OCI-LY3 (cell line): ENCODE results near the gene ASTN2.

Source experiments
- H2AFZ ChIP-seq: fragments of 200-600, 300-600 bp; shearing (Covaris generic); 2 replicates; pipeline ENCODE4 v1.6.0; 2014; ENCODE audit warnings: antibody characterized with exemption, low read depth, low read length
- H3K27ac ChIP-seq: fragments of 200-600, 300-600 bp; sonication (generic); 2 replicates; pipeline ENCODE4 v1.5.1; 2014; ENCODE audit warnings: mild to moderate bottlenecking, low read length, moderate library complexity, mixed read lengths
- H3K27me3 ChIP-seq: fragments of 200-600, 300-600 bp; sonication (generic); 2 replicates; pipeline ENCODE4 v1.6.1; 2014; ENCODE audit warnings: low read depth, low read length, mixed read lengths
- H3K36me3 ChIP-seq: fragments of 200-600, 300-600 bp; sonication (generic); replicated peaks from 2 replicates; pipeline ENCODE3; 2014; ENCODE audit warnings: low read depth, low read length, mixed read lengths
- H3K4me1 ChIP-seq: fragments of 300-600, 200-600 bp; sonication (generic); 2 replicates; pipeline ENCODE4 v1.6.1; 2014; ENCODE audit warnings: low read length, mixed read lengths
- H3K4me2 ChIP-seq: fragments of 200-600, 300-600 bp; sonication (generic); 2 replicates; pipeline ENCODE4 v1.6.1; 2014; ENCODE audit warnings: low read length, mixed read lengths
- H3K4me3 ChIP-seq: fragments of 300-600, 200-600 bp; sonication (generic); 2 replicates; pipeline ENCODE4 v1.5.1; 2014; ENCODE audit warnings: antibody characterized with exemption, mild to moderate bottlenecking, low read length, moderate library complexity
- H3K79me2 ChIP-seq: fragments of 300-600, 200-600 bp; shearing (Covaris generic); 2 replicates; pipeline ENCODE4 v1.6.1; 2014; ENCODE audit warnings: mild to moderate bottlenecking, low read length, mixed read lengths
- H3K9ac ChIP-seq: fragments of 300-600, 200-600 bp; shearing (Covaris generic); 2 replicates; pipeline ENCODE4 v1.6.0; 2014; ENCODE audit warnings: mild to moderate bottlenecking, low read length, moderate library complexity
- H3K9me3 ChIP-seq: fragments of 200-600, 300-600 bp; shearing (Covaris generic); 2 replicates; pipeline ENCODE4 v1.6.1; 2014; ENCODE audit warnings: low read length, mixed read lengths; ENCODE audit not compliant: insufficient read depth
- H4K20me1 ChIP-seq: fragments of 200-600, 300-600 bp; sonication (generic); 2 replicates; pipeline ENCODE4 v1.6.1; 2016; ENCODE audit warnings: low read length, mixed read lengths; ENCODE audit not compliant: insufficient read depth
- CTCF ChIP-seq: fragments of 200-600, 300-600 bp; sonication (generic); IDR thresholded peaks from 2 replicates; pipeline ENCODE4 v1.5.1; 2014; ENCODE audit warnings: antibody characterized with exemption, low read length, low read depth
- EZH2phosphoT487 ChIP-seq: fragments of 200-600 bp; shearing (Covaris generic); IDR thresholded peaks from 2 replicates; pipeline ENCODE4 v1.6.1; 2018; ENCODE audit warnings: antibody characterized with exemption, mixed run types, low read depth

ASTN2 gene

DNA sequence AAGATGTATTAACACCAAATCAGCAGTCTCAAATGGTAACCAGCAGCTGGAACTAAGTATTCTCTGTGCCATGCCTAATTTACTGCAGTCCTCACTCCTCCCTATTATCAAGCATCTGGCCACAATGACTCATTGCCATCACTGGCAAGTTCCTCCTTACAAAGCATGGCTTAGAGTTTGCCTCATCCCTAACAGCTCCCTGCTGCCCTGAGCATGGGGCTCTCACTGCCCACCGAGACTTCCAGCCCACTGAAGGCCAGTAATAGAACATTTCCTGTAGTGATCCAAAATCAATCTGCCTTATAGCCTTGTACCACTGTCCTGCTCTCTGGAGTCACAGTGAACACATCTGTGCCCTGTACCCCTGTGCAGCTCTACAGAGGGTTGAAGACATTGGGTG lies 939.7 kb downstream of the ASTN2 start:
- H3K9ac ChIP-seq: no peak overlapping the region
- no peaks in the 10 kb centered on the region for H3K36me3 ChIP-seq
- TF ChIP-seq EZH2phosphoT487 (no peak), CTCF (no peak)
- H4K20me1 ChIP-seq: no peaks in the 10 kb centered on the region
- H3K4me2 ChIP-seq: no peak overlapping the region
- H2AFZ ChIP-seq: no peak overlapping the region
- no peaks in the 10 kb centered on the region for H3K9me3 ChIP-seq
- no peaks in the 10 kb centered on the region for H3K79me2 ChIP-seq
- no peak overlapping the region for H3K4me3 ChIP-seq
- H3K27ac ChIP-seq: no peak overlapping the region
- no peaks in the 10 kb centered on the region for H3K27me3 ChIP-seq
- H3K4me1 ChIP-seq: no peaks in the 10 kb centered on the region

- Histone ChIP-seq H3K27ac (no peak overlapping the region), H3K36me3 (no peaks in the 10 kb centered on the region), H3K4me1 (no peaks in the 10 kb centered on the region), H3K9me3 (no peaks in the 10 kb centered on the region), H2AFZ (no peak overlapping the region), H3K9ac (no peak overlapping the region), H4K20me1 (no peaks in the 10 kb centered on the region), H3K4me2 (no peak overlapping the region), H3K27me3 (no peaks in the 10 kb centered on the region), H3K4me3 (no peak overlapping the region), H3K79me2 (no peaks in the 10 kb centered on the region)
- TF ChIP-seq CTCF: no peak
- TF ChIP-seq EZH2phosphoT487: no peak
Measured at GRCh38 chr9:116471944-116472506, 942.8 kb downstream of the ASTN2 start.

DNA sequence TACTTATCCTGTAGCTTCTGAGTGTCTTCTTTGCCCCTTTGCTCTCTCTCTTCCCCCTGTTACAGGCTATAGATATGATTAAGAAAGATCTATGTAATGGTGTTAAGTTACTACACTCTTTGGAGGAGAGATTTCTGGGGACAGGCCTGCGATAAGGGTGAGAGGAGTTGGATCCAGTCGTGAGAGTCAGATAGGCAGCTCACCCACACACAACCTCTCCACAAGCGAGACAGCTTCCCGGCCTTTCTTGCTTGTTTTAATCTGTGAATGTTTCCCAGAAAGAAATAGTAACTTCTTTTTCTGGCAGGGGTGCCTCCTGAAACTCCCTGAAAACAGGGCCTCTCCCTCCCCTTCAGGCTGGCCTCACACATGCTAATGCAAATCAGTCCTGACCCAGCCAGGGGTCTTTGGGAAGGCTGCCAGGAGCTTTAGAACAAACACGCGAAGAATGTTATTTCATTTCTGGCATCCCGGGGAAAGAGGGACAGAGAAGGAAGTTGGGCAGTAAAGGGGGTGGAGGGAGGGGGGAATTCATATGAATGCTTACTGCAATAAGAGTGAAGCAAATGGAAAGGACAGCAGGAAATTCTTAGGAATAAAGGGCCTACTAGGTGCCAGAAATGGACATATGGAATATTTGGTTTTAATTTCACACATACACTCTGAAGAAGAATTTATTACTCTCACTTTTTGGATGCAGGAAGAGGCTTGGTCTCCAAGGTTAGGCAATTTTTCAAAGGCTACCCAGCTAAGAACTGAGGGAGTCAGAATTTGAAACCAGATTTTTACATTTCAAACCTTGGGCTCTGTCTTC lies 943.6 kb downstream of the ASTN2 start:
- Histone ChIP-seq H3K9ac (no peak overlapping the region), H3K27ac (no peak overlapping the region)

More for the DNA sequence above, 943.6 kb downstream of the ASTN2 start:
- no peaks in the 10 kb centered on the region for H3K27me3 ChIP-seq
- no peaks in the 10 kb centered on the region for H3K4me1 ChIP-seq
- no peaks in the 10 kb centered on the region for H3K79me2 ChIP-seq
- H3K4me2 ChIP-seq: no peak overlapping the region
- H2AFZ ChIP-seq: no peak overlapping the region
- no peaks in the 10 kb centered on the region for H4K20me1 ChIP-seq
- TF ChIP-seq EZH2phosphoT487: no peak
- TF ChIP-seq CTCF: no peak
- no peaks in the 10 kb centered on the region for H3K9me3 ChIP-seq
- H3K4me3 ChIP-seq: no peak overlapping the region
- H3K36me3 ChIP-seq: no peaks in the 10 kb centered on the region
